Prostate gland (tissue), 2 donors: ENCODE measurements around the gene TEX44.
"Not testable (repeated sequence)": the region's sequence is repeated elsewhere in the genome, so short reads cannot be mapped to it uniquely, and the experiment has no call there.

ENCODE experiments used
- CTCF ChIP-seq, 4 experiments: fragments of 200-600 bp in 2 of 4; fragments of 450-650 bp in 2 of 4; sonication (generic) in 2 of 4; IDR thresholded peaks; 1 replicate in 3 of 4; 2 replicates in 1 of 4; pipeline ENCODE4 v1.5.1; 2016 to 2019; ENCODE audit warnings: antibody characterized with exemption in 4 of 4, mild to moderate bottlenecking in 2 of 4, moderate library complexity in 2 of 4
- POLR2AphosphoS5 ChIP-seq: sonication (generic); formaldehyde crosslinking; IDR thresholded peaks from one replicate; pipeline ENCODE4 v1.6.1; 2017; ENCODE audit warnings: antibody characterized with exemption

- TF ChIP-seq CTCF (IDR thresholded peaks at IDR 0.05); POLR2AphosphoS5: not testable (repeated sequence)
Observed at GRCh38 chr2:231570915-231571314, 21.7 kb upstream of the TEX44 start.
